Mucosa of descending colon (tissue), 3 donors: ENCODE measurements around the gene CDH4. TPM values are rescaled to one million over a fixed set of nuclear protein-coding genes. Genes with fewer than 3 reads are reported as not detected.

Experiments used
- ATAC-seq: fragments of 200-7000 bp; cut with Tn5 transposase; one replicate; pipeline ENCODE4 v1.9.1; 2020; ENCODE audit warnings: mild to moderate bottlenecking, moderate library complexity
- DNase-seq, 3 donors: peaks; one replicate each; pipeline ENCODE4 v3.0.0-alpha.2; 2020
- H3K36me3 ChIP-seq: fragments of 200-600 bp; one replicate; pipeline ENCODE4 v1.8.0; 2021; ENCODE audit warnings: low read depth, mild to moderate bottlenecking
- H3K4me1 ChIP-seq: fragments of 200-600 bp; one replicate; pipeline ENCODE4 v1.8.0; 2021; ENCODE audit warnings: low read depth, mild to moderate bottlenecking
- H3K4me3 ChIP-seq: fragments of 200-600 bp; one replicate; pipeline ENCODE4 v1.8.0; 2021; ENCODE audit warnings: mild to moderate bottlenecking
- H3K9me3 ChIP-seq: fragments of 200-600 bp; one replicate; pipeline ENCODE4 v1.8.0; 2021; ENCODE audit warnings: mild to moderate bottlenecking
- intact Hi-C, 2 donors: fragments of 100-400 bp; cut with DNase I in 1 of 2; cut with micrococcal nuclease in 1 of 2; formaldehyde crosslinking; loops; one replicate each; pipeline versions ENCODE4 v1.11.0 to v1.11.1; 2022; cut with DNase I, micrococcal nuclease
- total RNA-seq, 3 donors: library from RNA; stranded (reverse); fragmentation: NEBNext Ultra II Directional in 2 of 3; extraction: Animal tissue kit (Norgen Biotek cat#: 25700) in 2 of 3; gene quantifications; one replicate each; pipeline versions ENCODE4 v1.2.1 to v1.2.4, GENCODE V29; 2021 to 2023
- TF ChIP-seq, protein P1 (sequence below): fragments of 200-600 bp; IDR thresholded peaks from one replicate; pipeline ENCODE4 v1.8.0; 2022; ENCODE audit warnings: antibody characterized with exemption, mild to moderate bottlenecking
- donor health status: DM: no; HTN: no; CAD: no; lungs with moderate emphysema.
- donor health status: DM: no; HTN: no; CAD: no.
- donor health status: DM: no; HTN: yes; CAD: no.

The CDH4 gene
- total RNA-seq, 3 donors from 2014 or later, result 0.16 TPM; not detected in 2

DNA sequence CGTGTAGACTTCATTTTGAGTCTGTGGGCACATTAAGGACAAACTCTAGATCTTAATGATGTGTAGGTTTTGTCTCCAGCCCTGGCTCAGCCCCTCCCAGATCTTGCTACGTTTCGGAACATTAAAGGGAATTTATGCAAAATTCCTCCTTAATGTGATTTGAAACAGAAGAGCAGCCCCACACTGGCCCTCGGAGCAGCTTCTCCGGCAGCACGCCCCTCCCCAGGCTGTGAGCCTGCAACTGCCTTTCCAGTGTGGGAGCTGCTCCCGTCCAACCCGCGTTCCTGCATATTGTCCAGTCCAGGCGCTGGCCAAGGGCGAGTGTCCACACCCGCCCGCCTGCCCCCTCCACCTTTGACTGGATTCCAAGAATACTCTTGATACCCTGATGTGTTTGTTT is 556.4 kb downstream of the CDH4 start:
- H3K4me3 ChIP-seq, result no peak overlapping the region
- intact Hi-C loops, result no loop called here
- ATAC-seq (no peak), DNase-seq (peak in 2 of 3 donors; percentile 4 to 40)
- no peaks in the 10 kb centered on the region for H3K36me3 ChIP-seq
- H3K4me1 ChIP-seq, result no peaks in the 10 kb centered on the region
- TF ChIP-seq, protein P1, sequence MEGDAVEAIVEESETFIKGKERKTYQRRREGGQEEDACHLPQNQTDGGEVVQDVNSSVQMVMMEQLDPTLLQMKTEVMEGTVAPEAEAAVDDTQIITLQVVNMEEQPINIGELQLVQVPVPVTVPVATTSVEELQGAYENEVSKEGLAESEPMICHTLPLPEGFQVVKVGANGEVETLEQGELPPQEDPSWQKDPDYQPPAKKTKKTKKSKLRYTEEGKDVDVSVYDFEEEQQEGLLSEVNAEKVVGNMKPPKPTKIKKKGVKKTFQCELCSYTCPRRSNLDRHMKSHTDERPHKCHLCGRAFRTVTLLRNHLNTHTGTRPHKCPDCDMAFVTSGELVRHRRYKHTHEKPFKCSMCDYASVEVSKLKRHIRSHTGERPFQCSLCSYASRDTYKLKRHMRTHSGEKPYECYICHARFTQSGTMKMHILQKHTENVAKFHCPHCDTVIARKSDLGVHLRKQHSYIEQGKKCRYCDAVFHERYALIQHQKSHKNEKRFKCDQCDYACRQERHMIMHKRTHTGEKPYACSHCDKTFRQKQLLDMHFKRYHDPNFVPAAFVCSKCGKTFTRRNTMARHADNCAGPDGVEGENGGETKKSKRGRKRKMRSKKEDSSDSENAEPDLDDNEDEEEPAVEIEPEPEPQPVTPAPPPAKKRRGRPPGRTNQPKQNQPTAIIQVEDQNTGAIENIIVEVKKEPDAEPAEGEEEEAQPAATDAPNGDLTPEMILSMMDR, result no peak
- no peaks in the 10 kb centered on the region for H3K9me3 ChIP-seq

DNA sequence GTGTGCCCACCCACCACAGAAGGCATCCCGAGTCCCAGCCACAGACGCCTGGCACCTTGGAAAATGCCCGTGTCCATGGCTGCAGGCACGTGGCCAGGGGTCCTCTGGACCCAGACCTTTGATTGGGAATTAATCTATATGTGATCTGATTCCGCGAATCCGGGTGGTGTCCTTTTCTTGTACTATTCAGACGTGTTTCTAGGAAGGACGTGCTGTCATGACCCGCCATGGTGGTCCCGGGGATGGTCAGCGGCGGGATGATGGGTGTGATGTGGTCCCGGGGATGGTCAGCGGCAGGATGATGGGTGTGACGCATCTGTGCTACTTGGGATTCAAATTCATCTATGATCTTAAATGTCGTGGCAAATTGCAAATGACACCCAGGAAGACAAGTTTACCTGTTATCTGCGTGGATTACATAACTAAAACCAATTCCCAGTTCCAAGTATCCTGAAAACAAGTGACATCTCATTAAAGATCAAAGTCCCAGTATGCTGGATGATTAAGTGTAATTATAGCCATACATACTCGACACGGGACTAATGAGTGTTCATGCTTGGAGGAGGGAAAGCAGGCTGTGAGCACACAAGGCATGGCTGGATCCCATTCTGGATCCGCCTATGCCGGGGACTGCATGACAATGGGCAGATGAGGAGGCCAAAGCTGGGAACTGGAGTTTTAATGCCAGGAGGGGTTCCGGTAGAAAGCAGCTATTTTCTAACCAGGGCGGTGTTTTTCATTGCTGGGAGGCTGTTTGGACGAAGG is 557.1 kb downstream of the CDH4 start:
- intact Hi-C loops, result no loop called here
- DNase-seq (peak in 2 of 3 donors; percentile 3 to 7), ATAC-seq (no peak)
- Histone ChIP-seq H3K9me3 (no peaks in the 10 kb centered on the region), H3K4me3 (no peak overlapping the region), H3K4me1 (no peaks in the 10 kb centered on the region), H3K36me3 (no peaks in the 10 kb centered on the region)
- TF ChIP-seq, protein P1, result no peak

DNA sequence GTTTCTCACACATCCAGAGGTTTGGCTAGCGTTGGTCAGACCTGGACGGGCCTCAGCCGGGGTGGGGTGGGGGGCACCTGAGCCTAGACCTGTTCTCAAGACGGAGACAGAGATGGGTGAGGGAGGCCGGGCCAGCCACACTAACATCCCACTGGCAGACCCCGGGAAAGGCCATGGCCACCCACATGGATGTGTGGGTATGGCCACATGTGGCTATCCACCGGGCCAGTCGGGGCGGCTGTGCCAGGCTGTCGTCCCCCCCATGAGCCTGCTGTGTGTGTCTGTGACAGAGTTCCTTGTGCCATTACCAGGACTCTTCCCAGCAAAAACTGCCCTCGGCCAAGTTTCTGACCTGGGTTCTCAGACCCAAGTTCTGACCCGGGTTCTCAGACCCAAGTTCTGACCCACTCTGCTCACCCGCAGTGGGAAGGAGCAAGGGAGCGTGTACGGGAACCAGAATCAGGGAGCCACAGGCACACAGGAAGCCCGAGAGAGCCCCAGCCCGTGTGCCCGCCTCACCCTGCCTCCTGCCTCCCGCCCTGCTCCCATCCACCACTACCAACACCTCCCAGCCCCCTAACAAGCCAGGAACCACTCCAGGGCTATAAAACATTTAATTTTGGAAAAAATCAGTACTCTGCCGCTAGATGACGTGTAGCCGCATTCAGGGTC is 558.1 kb downstream of the CDH4 start:
- H3K4me3 ChIP-seq, result no peak overlapping the region
- H3K36me3 ChIP-seq, result no peaks in the 10 kb centered on the region
- no peaks in the 10 kb centered on the region for H3K9me3 ChIP-seq
- DNase-seq (peak in 2 of 3 donors; percentile 7 to 31), ATAC-seq (no peak)
- no peaks in the 10 kb centered on the region for H3K4me1 ChIP-seq
- TF ChIP-seq, protein P1, result no peak
- intact Hi-C loops, result no loop called here

DNA sequence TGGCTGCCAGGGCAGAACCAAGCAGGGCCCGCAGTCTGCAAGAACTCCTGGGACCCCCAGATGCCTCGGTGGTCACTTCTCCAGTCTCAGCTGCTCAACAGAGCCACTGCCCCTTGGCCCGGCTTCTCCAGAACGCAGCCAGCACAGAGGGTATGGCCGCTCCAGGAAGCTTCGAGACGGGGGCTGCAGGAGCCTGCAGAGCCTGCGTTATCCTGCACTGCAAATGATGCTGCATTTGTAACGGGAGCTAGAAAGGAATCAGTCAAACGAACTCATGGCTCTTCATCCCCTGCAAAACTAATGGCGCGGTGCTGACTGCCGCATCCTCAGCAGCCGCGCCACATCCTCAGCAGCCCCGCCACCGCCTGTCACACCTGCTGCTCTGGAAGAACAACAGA is 558.7 kb downstream of the CDH4 start:
- no peaks in the 10 kb centered on the region for H3K9me3 ChIP-seq
- DNase-seq (peak in 2 of 3 donors; percentile 3 to 44), ATAC-seq (no peak)
- TF ChIP-seq, protein P1, result no peak
- no peak overlapping the region for H3K4me3 ChIP-seq
- intact Hi-C loops, result no loop called here
- H3K36me3 ChIP-seq, result no peaks in the 10 kb centered on the region
- no peaks in the 10 kb centered on the region for H3K4me1 ChIP-seq

DNA sequence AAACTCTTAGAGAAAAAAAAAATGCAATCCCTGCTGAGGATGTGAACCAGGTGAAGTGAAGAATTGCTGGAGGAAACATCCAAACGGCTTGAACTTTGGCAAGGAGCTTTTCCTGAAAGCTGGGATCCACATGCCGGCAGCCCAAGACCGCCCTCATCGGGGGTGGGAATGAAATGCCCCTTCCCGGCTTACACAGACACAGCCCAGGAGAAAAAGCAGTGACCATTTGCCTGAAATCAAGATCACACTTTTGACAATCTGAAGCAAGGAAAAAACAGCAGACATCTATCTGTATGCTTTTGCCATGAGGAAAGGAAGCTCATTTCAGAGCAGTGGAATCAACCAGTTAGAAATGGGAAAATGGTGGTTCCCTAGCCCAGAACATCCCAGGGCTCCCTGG is 559.1 kb downstream of the CDH4 start:
- no peaks in the 10 kb centered on the region for H3K4me1 ChIP-seq
- TF ChIP-seq, protein P1, result no peak
- H3K4me3 ChIP-seq, result no peak overlapping the region
- no peak for ATAC-seq
- H3K36me3 ChIP-seq, result no peaks in the 10 kb centered on the region
- H3K9me3 ChIP-seq, result no peaks in the 10 kb centered on the region
- intact Hi-C loops, result no loop called here
- peak in 1 of 3 donors; percentile 15 for DNase-seq
